GM23248 (cell line): ENCODE data around the gene DIAPH1. TPM values are rescaled to one million over a fixed set of nuclear protein-coding genes. Genes with fewer than 3 reads are reported as not detected.

Source experiments
- DNase-seq: peaks from one replicate; pipeline ENCODE4 v3.0.0-alpha.2; 2015
- H2AFZ ChIP-seq: fragments of 200-600 bp; sonication (generic); 2 replicates; pipeline ENCODE4 v1.6.1; 2016; ENCODE audit warnings: antibody characterized with exemption
- H3F3A ChIP-seq: fragments of 200-600 bp; sonication (generic); 2 replicates; pipeline ENCODE4 v1.6.1; 2016; ENCODE audit warnings: mild to moderate bottlenecking, antibody characterized with exemption, mixed run types; ENCODE audit not compliant: insufficient read depth
- H3K27ac ChIP-seq: fragments of 200-600 bp; sonication (generic); 2 replicates; pipeline ENCODE4 v1.5.1; 2016; ENCODE audit warnings: mild to moderate bottlenecking
- H3K27me3 ChIP-seq: fragments of 200-600 bp; sonication (generic); replicated peaks from 2 replicates; pipeline ENCODE4 v1.6.1; 2016; ENCODE audit warnings: mild to moderate bottlenecking; ENCODE audit not compliant: insufficient read depth
- H3K36me3 ChIP-seq: fragments of 200-600 bp; sonication (generic); 2 replicates; pipeline ENCODE4 v1.6.1; 2016; ENCODE audit warnings: low read depth, mild to moderate bottlenecking
- H3K4me1 ChIP-seq: fragments of 200-600 bp; sonication (generic); 2 replicates; pipeline ENCODE4 v1.6.1; 2016; ENCODE audit warnings: mild to moderate bottlenecking; ENCODE audit not compliant: insufficient read depth
- H3K4me2 ChIP-seq: fragments of 200-600 bp; sonication (generic); one replicate; pipeline ENCODE4 v1.6.1; 2016; ENCODE audit warnings: mild to moderate bottlenecking; ENCODE audit not compliant: unreplicated experiment
- H3K4me3 ChIP-seq: fragments of 200-600 bp; sonication (generic); 2 replicates; pipeline ENCODE4 v1.5.1; 2016; ENCODE audit warnings: mild to moderate bottlenecking
- H3K79me2 ChIP-seq: fragments of 200-600 bp; sonication (generic); 2 replicates; pipeline ENCODE4 v1.6.1; 2016; ENCODE audit warnings: mild to moderate bottlenecking; ENCODE audit not compliant: insufficient read depth
- H3K9ac ChIP-seq: fragments of 200-600 bp; sonication (generic); 2 replicates; pipeline ENCODE4 v1.6.1; 2016; ENCODE audit warnings: mild to moderate bottlenecking
- H3K9me2 ChIP-seq: fragments of 200-600 bp; sonication (generic); 2 replicates; pipeline ENCODE4 v1.6.1; 2016; ENCODE audit warnings: mixed run types, mild to moderate bottlenecking, moderate library complexity; ENCODE audit not compliant: insufficient read depth
- H3K9me3 ChIP-seq: fragments of 200-600 bp; sonication (generic); one replicate; pipeline ENCODE4 v1.6.1; 2017; ENCODE audit warnings: low read depth
- H4K20me1 ChIP-seq: fragments of 200-600 bp; sonication (generic); 2 replicates; pipeline ENCODE4 v1.6.0; 2016; ENCODE audit not compliant: insufficient read depth
- EZH2 ChIP-seq: fragments of 200-600 bp; sonication (generic); IDR thresholded peaks from 2 replicates; pipeline ENCODE4 v1.6.1; 2018; ENCODE audit warnings: antibody characterized with exemption, mild to moderate bottlenecking; ENCODE audit not compliant: insufficient read depth, poor library complexity, severe bottlenecking
- EZH2phosphoT487 ChIP-seq: fragments of 200-600 bp; sonication (generic); IDR thresholded peaks from 2 replicates; pipeline ENCODE4 v1.6.1; 2018; ENCODE audit warnings: antibody characterized with exemption, moderate library complexity, mild to moderate bottlenecking, low read depth; ENCODE audit not compliant: insufficient read depth
- WGBS, 2 experiments: methylation state at CpG; one replicate each; pipeline ENCODE4 v1.1.6; 2015 to 2017; ENCODE audit warnings: low lambda C conversion rate in 2 of 2, low coverage in 1 of 2; ENCODE audit errors: missing lambda C conversion rate in 2 of 2; 5-methylcytosine and 5-hydroxymethylcytosine counted together
- in situ Hi-C: fragments of 300-500 bp; cut with MboI; formaldehyde crosslinking; loops from 2 replicates; pipeline ENCODE4 v1.15.0; 2020
- polyA plus RNA-seq: library from polyadenylated mRNA; unstranded; fragments of >200 nt; fragmentation: Nextera tagmentation; extraction: Ambion mirVana; gene quantifications from 2 replicates; pipeline ENCODE4 v1.2.1, GENCODE V29; 2016
- total RNA-seq: library from RNA; depleted of rRNA; stranded (reverse); fragments of >200 nt; shearing (Covaris generic); gene quantifications from 2 replicates; pipeline ENCODE4 v1.2.3, GENCODE V29; 2014

DIAPH1 gene
- total and polyA plus RNA-seq, 2 experiments from 2014 or later, result 26.0 to 34.4 TPM

- no peak overlapping the region for H3K27ac ChIP-seq
- no peak overlapping the region for H2AFZ ChIP-seq
- H3K4me3 ChIP-seq, result no peak overlapping the region
- 94 to 96% methylated on average over 9 of the region's 9 CpGs for WGBS, 2 experiments
- H3K79me2 ChIP-seq, result peaks cover 86% of the 10 kb centered on the region
- in situ Hi-C loops, result no loop called here
- H3F3A ChIP-seq, result peaks cover 36% of the 10 kb centered on the region
- no peak overlapping the region for H3K4me2 ChIP-seq
- no peaks in the 10 kb centered on the region for H3K9me2 ChIP-seq
- no peaks in the 10 kb centered on the region for H3K27me3 ChIP-seq
- TF ChIP-seq EZH2, result no peak
- no peak for TF ChIP-seq EZH2phosphoT487
- H4K20me1 ChIP-seq, result no peaks in the 10 kb centered on the region
- H3K4me1 ChIP-seq, result peaks cover 40% of the 10 kb centered on the region
- H3K36me3 ChIP-seq, result no peaks in the 10 kb centered on the region
- DNase-seq, result no peak
- no peak overlapping the region for H3K9ac ChIP-seq
- no peaks in the 10 kb centered on the region for H3K9me3 ChIP-seq
Measured at GRCh38 chr5:141486091-141486490, 132.7 kb downstream of the DIAPH1 start.

GRCh38 chr5:141485321-141486055 lies 133.3 kb downstream of the DIAPH1 start:
- Histone ChIP-seq H3K4me1 (peaks cover 40% of the 10 kb centered on the region), H3K27me3 (no peaks in the 10 kb centered on the region), H3K27ac (no peak overlapping the region), H2AFZ (no peak overlapping the region), H3K36me3 (no peaks in the 10 kb centered on the region), H3F3A (peaks cover 32% of the 10 kb centered on the region), H3K9ac (peak overlapping the region; percentile 49), H3K4me3 (peak overlapping the region; percentile 67), H4K20me1 (0 out of 2 replicates have a peak, but pooled peaks cover 3% of the 10 kb centered on the region), H3K9me2 (no peaks in the 10 kb centered on the region), H3K9me3 (no peaks in the 10 kb centered on the region), H3K79me2 (peaks cover 86% of the 10 kb centered on the region), H3K4me2 (peak overlapping the region; percentile 86)
- peak; percentile 33 for DNase-seq
- TF ChIP-seq EZH2 (no peak), EZH2phosphoT487 (no peak)
- in situ Hi-C loops, result no loop called here
- WGBS, 2 experiments, result 50 to 54% methylated on average over 38 of the region's 38 CpGs

- WGBS, 2 experiments, result 7 to 13% methylated on average over 39 of the region's 39 CpGs
- Histone ChIP-seq H3K4me2 (peak within 1 kb of the TSS; percentile 86), H3K9ac (peak within 1 kb of the TSS; percentile 49), H3K79me2 (peaks cover 86% of the 10 kb centered on the region), H3K4me3 (peak within 1 kb of the TSS; percentile 67), H2AFZ (peak within 1 kb of the TSS; percentile 32; the same call in 1 of the 2 replicates), H3K27ac (no peak within 1 kb of the TSS), H3K9me3 (no peaks in the 10 kb centered on the region), H3K4me1 (peaks cover 35% of the 10 kb centered on the region), H4K20me1 (0 out of 2 replicates have a peak, but pooled peaks cover 3% of the 10 kb centered on the region), H3F3A (peaks cover 25% of the 10 kb centered on the region), H3K9me2 (no peaks in the 10 kb centered on the region), H3K27me3 (no peaks in the 10 kb centered on the region), H3K36me3 (no peaks in the 10 kb centered on the region)
- TF ChIP-seq EZH2, result no peak
- TF ChIP-seq EZH2phosphoT487, result no peak
- peak; percentile 51 for DNase-seq
- in situ Hi-C loops, result no loop called here
Measured at GRCh38 chr5:141484641-141485311, 134.0 kb downstream of the DIAPH1 start, which contains the start of gene PCDHGC4. TSS of gene PCDHGC4 (plus strand) at chr5:141485030. CDS start at chr5:141485174, 144 bp downstream.

GRCh38 chr5:141484310-141484640 lies 134.5 kb downstream of the DIAPH1 start:
- in situ Hi-C loops, result no loop called here
- H3K4me2 ChIP-seq, result peak overlapping the region; percentile 86
- peak overlapping the region; percentile 67 for H3K4me3 ChIP-seq
- no peaks in the 10 kb centered on the region for H3K27me3 ChIP-seq
- WGBS, 2 experiments, result 7 to 19% methylated on average over 4 of the region's 4 CpGs
- 0 out of 2 replicates have a peak, but pooled peaks cover 3% of the 10 kb centered on the region for H4K20me1 ChIP-seq
- peaks cover 20% of the 10 kb centered on the region for H3F3A ChIP-seq
- no peaks in the 10 kb centered on the region for H3K9me2 ChIP-seq
- peaks cover 88% of the 10 kb centered on the region for H3K79me2 ChIP-seq
- DNase-seq, result no peak
- no peak overlapping the region for H3K27ac ChIP-seq
- no peaks in the 10 kb centered on the region for H3K9me3 ChIP-seq
- H2AFZ ChIP-seq, result peak overlapping the region; percentile 32; the same call in 1 of the 2 replicates
- H3K9ac ChIP-seq, result peak overlapping the region; percentile 49
- H3K4me1 ChIP-seq, result peaks cover 35% of the 10 kb centered on the region
- TF ChIP-seq EZH2phosphoT487, result no peak
- no peak for TF ChIP-seq EZH2
- no peaks in the 10 kb centered on the region for H3K36me3 ChIP-seq
